ENCODE results near the gene FHIT.

FHIT gene

GRCh38 chr3:61227799-61228198 lies 23.5 kb downstream of the FHIT start:
- no peak overlapping the region for H3K4me2 ChIP-seq (ENCODE audit: low read length)
- H2AK5ac ChIP-seq (ENCODE audit: low read length): no peak overlapping the region
- no peaks in the 10 kb centered on the region for H3K79me2 ChIP-seq (ENCODE audit: control insufficient read depth, insufficient read depth, low read length)
- no peak overlapping the region for H3K4me3 ChIP-seq (ENCODE audit: low read length)
- no peak overlapping the region for H2BK15ac ChIP-seq (replicated peaks; ENCODE audit: low read depth)
- no peak overlapping the region for H2BK5ac ChIP-seq (ENCODE audit: low read length)
- H3K79me1 ChIP-seq (ENCODE audit: low read length): no peaks in the 10 kb centered on the region
- no peaks in the 10 kb centered on the region for H3K36me3 ChIP-seq (ENCODE audit: control insufficient read depth, insufficient read depth, low read length)
- H4K8ac ChIP-seq (ENCODE audit: low read depth, low read length): no peak overlapping the region
- H2BK120ac ChIP-seq (ENCODE audit: low read depth, low read length): no peak overlapping the region
- H4K5ac ChIP-seq (ENCODE audit: low read length): no peak overlapping the region
- H3K18ac ChIP-seq (ENCODE audit: low read length): no peak overlapping the region
- H3K27ac ChIP-seq (ENCODE audit: low read depth, low read length): no peak overlapping the region
- H3K4ac ChIP-seq (ENCODE audit: low read depth, low read length): no peak overlapping the region
- H3K4me1 ChIP-seq (ENCODE audit: control insufficient read depth, low read depth, low read length): no peaks in the 10 kb centered on the region
- no peak overlapping the region for H3K9ac ChIP-seq (ENCODE audit: low read length)
- no peak for DNase-seq
- WGBS (ENCODE audit: extremely low coverage, insufficient coverage, low lambda C conversion rate): no CpG with 5 or more reads among the region's 2 CpGs
- H3K56ac ChIP-seq (ENCODE audit: low read length): no peak overlapping the region
- no peak overlapping the region for H3K23ac ChIP-seq (ENCODE audit: low read length)
- no peaks in the 10 kb centered on the region for H3K27me3 ChIP-seq (ENCODE audit: insufficient read depth, low read length, poor library complexity)

- Histone ChIP-seq H3K36me3 (ENCODE audit: control insufficient read depth, insufficient read depth, low read length) (no peaks in the 10 kb centered on the region), H3K56ac (ENCODE audit: low read length) (no peak overlapping the region), H3K79me2 (ENCODE audit: control insufficient read depth, insufficient read depth, low read length) (no peaks in the 10 kb centered on the region), H2AK5ac (ENCODE audit: low read length) (no peak overlapping the region), H3K4me1 (ENCODE audit: control insufficient read depth, low read depth, low read length) (no peaks in the 10 kb centered on the region), H3K4me3 (ENCODE audit: low read length) (no peak overlapping the region), H4K5ac (ENCODE audit: low read length) (no peak overlapping the region), H3K4ac (ENCODE audit: low read depth, low read length) (no peak overlapping the region), H3K79me1 (ENCODE audit: low read length) (no peaks in the 10 kb centered on the region), H3K9ac (ENCODE audit: low read length) (no peak overlapping the region), H2BK15ac (replicated peaks; ENCODE audit: low read depth) (no peak overlapping the region), H4K8ac (ENCODE audit: low read depth, low read length) (no peak overlapping the region), H3K23ac (ENCODE audit: low read length) (no peak overlapping the region), H3K18ac (ENCODE audit: low read length) (no peak overlapping the region), H2BK120ac (ENCODE audit: low read depth, low read length) (no peak overlapping the region), H3K4me2 (ENCODE audit: low read length) (no peak overlapping the region), H3K27ac (ENCODE audit: low read depth, low read length) (peak overlapping the region; percentile 34), H3K27me3 (ENCODE audit: insufficient read depth, low read length, poor library complexity) (no peaks in the 10 kb centered on the region), H2BK5ac (ENCODE audit: low read length) (no peak overlapping the region)
- peak; percentile 34 for DNase-seq
- no CpG with 5 or more reads among the region's 6 CpGs for WGBS (ENCODE audit: extremely low coverage, insufficient coverage, low lambda C conversion rate)
These were observed 25.0 kb downstream of the FHIT start for GRCh38 chr3:61226166-61226686.

- Histone ChIP-seq H2BK15ac (replicated peaks; ENCODE audit: low read depth) (no peak overlapping the region), H3K18ac (ENCODE audit: low read length) (no peak overlapping the region), H3K56ac (ENCODE audit: low read length) (no peak overlapping the region), H3K4ac (ENCODE audit: low read depth, low read length) (no peak overlapping the region), H2AK5ac (ENCODE audit: low read length) (no peak overlapping the region), H4K8ac (ENCODE audit: low read depth, low read length) (no peak overlapping the region), H3K79me2 (ENCODE audit: control insufficient read depth, insufficient read depth, low read length) (no peaks in the 10 kb centered on the region), H3K4me1 (ENCODE audit: control insufficient read depth, low read depth, low read length) (no peaks in the 10 kb centered on the region), H3K4me3 (ENCODE audit: low read length) (no peak overlapping the region), H3K4me2 (ENCODE audit: low read length) (no peak overlapping the region), H4K5ac (ENCODE audit: low read length) (no peak overlapping the region), H3K27ac (ENCODE audit: low read depth, low read length) (no peak overlapping the region), H3K9ac (ENCODE audit: low read length) (no peak overlapping the region), H3K36me3 (ENCODE audit: control insufficient read depth, insufficient read depth, low read length) (no peaks in the 10 kb centered on the region), H3K23ac (ENCODE audit: low read length) (no peak overlapping the region), H3K27me3 (ENCODE audit: insufficient read depth, low read length, poor library complexity) (no peaks in the 10 kb centered on the region), H2BK120ac (ENCODE audit: low read depth, low read length) (no peak overlapping the region), H2BK5ac (ENCODE audit: low read length) (no peak overlapping the region), H3K79me1 (ENCODE audit: low read length) (no peaks in the 10 kb centered on the region)
- DNase-seq: no peak
- WGBS (ENCODE audit: extremely low coverage, insufficient coverage, low lambda C conversion rate): no CpG with 5 or more reads among the region's 2 CpGs
These were observed 26.4 kb downstream of the FHIT start for GRCh38 chr3:61224823-61225222.

- Histone ChIP-seq H2BK5ac (ENCODE audit: low read length) (no peak overlapping the region), H3K4ac (ENCODE audit: low read depth, low read length) (no peak overlapping the region), H4K5ac (ENCODE audit: low read length) (no peak overlapping the region), H2BK15ac (replicated peaks; ENCODE audit: low read depth) (no peak overlapping the region), H3K79me1 (ENCODE audit: low read length) (no peaks in the 10 kb centered on the region), H3K9ac (ENCODE audit: low read length) (no peak overlapping the region), H3K79me2 (ENCODE audit: control insufficient read depth, insufficient read depth, low read length) (no peaks in the 10 kb centered on the region), H3K4me3 (ENCODE audit: low read length) (no peak overlapping the region), H3K23ac (ENCODE audit: low read length) (no peak overlapping the region), H2BK120ac (ENCODE audit: low read depth, low read length) (no peak overlapping the region), H3K4me2 (ENCODE audit: low read length) (no peak overlapping the region), H4K8ac (ENCODE audit: low read depth, low read length) (no peak overlapping the region), H3K36me3 (ENCODE audit: control insufficient read depth, insufficient read depth, low read length) (no peaks in the 10 kb centered on the region), H3K27ac (ENCODE audit: low read depth, low read length) (no peak overlapping the region), H3K56ac (ENCODE audit: low read length) (no peak overlapping the region), H3K18ac (ENCODE audit: low read length) (no peak overlapping the region), H2AK5ac (ENCODE audit: low read length) (no peak overlapping the region), H3K27me3 (ENCODE audit: insufficient read depth, low read length, poor library complexity) (no peaks in the 10 kb centered on the region), H3K4me1 (ENCODE audit: control insufficient read depth, low read depth, low read length) (no peaks in the 10 kb centered on the region)
- WGBS (ENCODE audit: extremely low coverage, insufficient coverage, low lambda C conversion rate): no CpG with 5 or more reads among the region's 2 CpGs
- DNase-seq: no peak
These were observed 27.8 kb downstream of the FHIT start for GRCh38 chr3:61223451-61223850.

GRCh38 chr3:61222467-61222866 lies 28.8 kb downstream of the FHIT start:
- Histone ChIP-seq H2BK5ac (ENCODE audit: low read length) (no peak overlapping the region), H3K4me3 (ENCODE audit: low read length) (no peak overlapping the region), H3K4me2 (ENCODE audit: low read length) (no peak overlapping the region), H3K79me1 (ENCODE audit: low read length) (no peaks in the 10 kb centered on the region), H3K27ac (ENCODE audit: low read depth, low read length) (no peak overlapping the region), H3K4me1 (ENCODE audit: control insufficient read depth, low read depth, low read length) (no peaks in the 10 kb centered on the region), H3K18ac (ENCODE audit: low read length) (no peak overlapping the region), H4K5ac (ENCODE audit: low read length) (no peak overlapping the region), H3K9ac (ENCODE audit: low read length) (no peak overlapping the region), H3K23ac (ENCODE audit: low read length) (no peak overlapping the region), H3K4ac (ENCODE audit: low read depth, low read length) (no peak overlapping the region), H3K79me2 (ENCODE audit: control insufficient read depth, insufficient read depth, low read length) (no peaks in the 10 kb centered on the region), H2AK5ac (ENCODE audit: low read length) (no peak overlapping the region), H2BK15ac (replicated peaks; ENCODE audit: low read depth) (no peak overlapping the region), H2BK120ac (ENCODE audit: low read depth, low read length) (no peak overlapping the region), H3K56ac (ENCODE audit: low read length) (no peak overlapping the region), H3K27me3 (ENCODE audit: insufficient read depth, low read length, poor library complexity) (no peaks in the 10 kb centered on the region), H3K36me3 (ENCODE audit: control insufficient read depth, insufficient read depth, low read length) (no peaks in the 10 kb centered on the region), H4K8ac (ENCODE audit: low read depth, low read length) (no peak overlapping the region)
- no CpG with 5 or more reads among the region's 7 CpGs for WGBS (ENCODE audit: extremely low coverage, insufficient coverage, low lambda C conversion rate)
- no peak for DNase-seq

- Histone ChIP-seq H3K27me3 (ENCODE audit: insufficient read depth, low read length, poor library complexity) (no peaks in the 10 kb centered on the region), H3K79me2 (ENCODE audit: control insufficient read depth, insufficient read depth, low read length) (no peaks in the 10 kb centered on the region), H3K56ac (ENCODE audit: low read length) (no peak overlapping the region), H3K18ac (ENCODE audit: low read length) (no peak overlapping the region), H4K5ac (ENCODE audit: low read length) (no peak overlapping the region), H2BK120ac (ENCODE audit: low read depth, low read length) (no peak overlapping the region), H2BK5ac (ENCODE audit: low read length) (no peak overlapping the region), H3K23ac (ENCODE audit: low read length) (no peak overlapping the region), H3K4me1 (ENCODE audit: control insufficient read depth, low read depth, low read length) (no peaks in the 10 kb centered on the region), H3K4me3 (ENCODE audit: low read length) (no peak overlapping the region), H2BK15ac (replicated peaks; ENCODE audit: low read depth) (no peak overlapping the region), H3K4me2 (ENCODE audit: low read length) (no peak overlapping the region), H2AK5ac (ENCODE audit: low read length) (no peak overlapping the region), H4K8ac (ENCODE audit: low read depth, low read length) (no peak overlapping the region), H3K4ac (ENCODE audit: low read depth, low read length) (no peak overlapping the region), H3K36me3 (ENCODE audit: control insufficient read depth, insufficient read depth, low read length) (no peaks in the 10 kb centered on the region), H3K27ac (ENCODE audit: low read depth, low read length) (no peak overlapping the region), H3K79me1 (ENCODE audit: low read length) (no peaks in the 10 kb centered on the region), H3K9ac (ENCODE audit: low read length) (no peak overlapping the region)
- no CpG with 5 or more reads among the region's 6 CpGs for WGBS (ENCODE audit: extremely low coverage, insufficient coverage, low lambda C conversion rate)
- no peak for DNase-seq
These were observed 29.4 kb downstream of the FHIT start for GRCh38 chr3:61221759-61222362.
